Keratinocyte (primary cell): ENCODE measurements around the gene STXBP5L. TPM values are rescaled to one million over a fixed set of nuclear protein-coding genes. Genes with fewer than 3 reads are reported as not detected.

Experiments
- DNase-seq: peaks from one replicate; pipeline ENCODE4 v3.0.0-alpha.2; 2011; ENCODE audit warnings: low read depth, missing footprints, low spot score
- FAIRE-seq: peaks from 2 replicates; lab custom pipeline; 2011; peaks lifted over from hg19 to GRCh38; lab: Jason Lieb, UNC
- H2AFZ ChIP-seq: 2 replicates; pipeline ENCODE4 v1.6.0; 2012; ENCODE audit warnings: low read length, control low read depth, inconsistent platforms; ENCODE audit not compliant: control insufficient read depth
- H3K27ac ChIP-seq: 2 replicates; pipeline ENCODE4 v1.5.1; 2011; ENCODE audit warnings: low read length; ENCODE audit not compliant: control insufficient read depth, insufficient read depth
- H3K27me3 ChIP-seq: 3 replicates; pipeline ENCODE4 v1.6.0; 2011; ENCODE audit warnings: low read length; ENCODE audit not compliant: control insufficient read depth, insufficient read depth; ENCODE audit errors: extremely low read depth
- H3K36me3 ChIP-seq, 2 experiments: 2 replicates in 1 of 2; 3 replicates in 1 of 2; pipeline ENCODE4 v1.5.1; 2011; ENCODE audit warnings: low read length in 2 of 2, mild to moderate bottlenecking in 1 of 2; ENCODE audit not compliant: control insufficient read depth in 2 of 2, insufficient read depth in 2 of 2; ENCODE audit errors: extremely low read depth in 1 of 2
- H3K4me1 ChIP-seq: 3 replicates; pipeline ENCODE4 v1.5.1; 2011; ENCODE audit warnings: low read length; ENCODE audit not compliant: control insufficient read depth, insufficient read depth; ENCODE audit errors: extremely low read depth
- H3K4me2 ChIP-seq: 3 replicates; pipeline ENCODE4 v1.6.0; 2011; ENCODE audit warnings: low read depth, low read length; ENCODE audit not compliant: control insufficient read depth, insufficient read depth; ENCODE audit errors: extremely low read depth
- H3K4me3 ChIP-seq, 3 experiments: fragments of 200-600 bp in 1 of 3; sonication (generic) in 1 of 3; 2 replicates in 2 of 3; 3 replicates in 1 of 3; pipeline ENCODE4 v1.5.1; 2011 to 2016; ENCODE audit warnings: low read length in 3 of 3, mild to moderate bottlenecking in 3 of 3, control low read depth in 2 of 3, inconsistent platforms in 1 of 3, low read depth in 1 of 3, mixed read lengths in 1 of 3, mixed run types in 1 of 3, moderate library complexity in 1 of 3; ENCODE audit not compliant: control insufficient read depth in 2 of 3, insufficient read depth in 2 of 3; ENCODE audit errors: extremely low read depth in 1 of 3
- H3K79me2 ChIP-seq: 2 replicates; pipeline ENCODE4 v1.6.0; 2012; ENCODE audit warnings: low read length; ENCODE audit not compliant: control insufficient read depth, insufficient read depth
- H3K9ac ChIP-seq: 3 replicates; pipeline ENCODE4 v1.6.0; 2011; ENCODE audit warnings: low read length; ENCODE audit not compliant: control insufficient read depth, insufficient read depth; ENCODE audit errors: extremely low read depth
- H3K9me1 ChIP-seq: 3 replicates; pipeline ENCODE4 v1.6.0; 2011; ENCODE audit warnings: low read length; ENCODE audit not compliant: control insufficient read depth, insufficient read depth; ENCODE audit errors: extremely low read depth
- H3K9me3 ChIP-seq: 2 replicates; pipeline ENCODE4 v1.5.1; 2012; ENCODE audit warnings: low read depth, low read length; ENCODE audit not compliant: control insufficient read depth
- H4K20me1 ChIP-seq: 3 replicates; pipeline ENCODE4 v1.6.0; 2011; ENCODE audit warnings: low read length; ENCODE audit not compliant: control insufficient read depth, insufficient read depth; ENCODE audit errors: extremely low read depth
- CTCF ChIP-seq, 3 experiments: IDR thresholded peaks in 1 of 3; conservative IDR thresholded peaks in 1 of 3; optimal IDR thresholded peaks in 1 of 3; 2 replicates in 2 of 3; 3 replicates in 1 of 3; pipeline versions ENCODE3 to v1.5.1; 2011; ENCODE audit warnings: low read length in 3 of 3, mild to moderate bottlenecking in 3 of 3, moderate library complexity in 2 of 3, control low read depth in 1 of 3, inconsistent platforms in 1 of 3; ENCODE audit not compliant: insufficient read depth in 2 of 3; ENCODE audit errors: extremely low read depth in 1 of 3
- EZH2 ChIP-seq: IDR thresholded peaks from one replicate; pipeline ENCODE4 v1.6.1; 2012; ENCODE audit warnings: inconsistent platforms, mild to moderate bottlenecking, low read length, moderate library complexity
- dilution Hi-C: fragments of 300-500 bp; cut with MboI; formaldehyde crosslinking; loops from one replicate; pipeline ENCODE4 v1.7.0; 2020; ENCODE audit warnings: low sequenced_read_pairs; ENCODE audit not compliant: extremely low pct_ligation_motif_present
- polyA plus RNA-seq, 5 experiments: library from polyadenylated mRNA; depleted of rRNA in 3 of 5; stranded (reverse) in 3 of 5; stranded (forward) in 1 of 5; unstranded in 1 of 5; fragments of >200 nt; gene quantifications; 1 replicate in 1 of 5; 2 replicates in 3 of 5; 3 replicates in 1 of 5; pipeline versions ENCODE4 v1.2.1 to v1.2.3, GENCODE V29; 2011 to 2012; ENCODE audit warnings: missing spikeins in 2 of 5, low read depth in 1 of 5, low replicate concordance in 1 of 5

Gene STXBP5L
- polyA plus RNA-seq, 1 donor (not counting 4 experiments of a cell fraction or from before 2014, with no cell fraction given), result not detected

DNA sequence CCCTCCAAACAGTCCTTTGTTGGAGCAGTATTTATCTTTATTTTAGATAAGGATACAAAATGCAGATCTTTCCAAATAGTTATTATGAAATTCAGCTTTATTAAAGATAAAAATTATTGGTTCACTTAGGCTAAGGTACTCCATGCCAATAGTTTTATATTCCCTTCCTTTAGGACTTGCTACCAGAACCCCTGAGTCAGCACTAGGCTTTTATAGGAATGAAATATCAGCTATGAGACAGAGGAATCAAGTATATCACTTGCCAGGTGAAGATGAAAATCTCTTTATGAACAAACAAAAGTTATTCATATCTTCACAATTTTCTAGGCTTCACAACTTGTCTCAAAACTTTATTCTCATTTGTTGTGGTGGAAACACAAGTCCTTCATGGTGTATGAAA lies 416.3 kb downstream of the STXBP5L start:
- no peaks in the 10 kb centered on the region for H3K4me1 ChIP-seq
- TF ChIP-seq CTCF (optimal IDR thresholded peaks at IDR 0.05 in 1 of 3, IDR thresholded peaks at IDR 0.05 in 1 of 3, conservative IDR thresholded peaks at IDR 0.05 in 1 of 3; ENCODE audit: extremely low read depth in 1 of 3, insufficient read depth in 2 of 3, low read length in 3 of 3) (no peak), EZH2 (no peak)
- no peak overlapping the region for H3K27ac ChIP-seq
- H3K4me2 ChIP-seq, result no peak overlapping the region
- H3K9me1 ChIP-seq, result no peaks in the 10 kb centered on the region
- FAIRE-seq, result no peak
- H3K9me3 ChIP-seq, result no peaks in the 10 kb centered on the region
- H2AFZ ChIP-seq, result no peak overlapping the region
- DNase-seq, result no peak
- H3K27me3 ChIP-seq, result no peaks in the 10 kb centered on the region
- H3K9ac ChIP-seq, result no peak overlapping the region
- no peak overlapping the region for H3K4me3 ChIP-seq
- H3K79me2 ChIP-seq, result no peaks in the 10 kb centered on the region
- H3K36me3 ChIP-seq, result no peaks in the 10 kb centered on the region
- dilution Hi-C loops, result no loop called here
- no peaks in the 10 kb centered on the region for H4K20me1 ChIP-seq

- dilution Hi-C loops, result no loop called here
- FAIRE-seq (no peak), DNase-seq (no peak)
- no peak overlapping the region for H3K4me2 ChIP-seq
- TF ChIP-seq CTCF (optimal IDR thresholded peaks at IDR 0.05 in 1 of 3, IDR thresholded peaks at IDR 0.05 in 1 of 3, conservative IDR thresholded peaks at IDR 0.05 in 1 of 3; ENCODE audit: extremely low read depth in 1 of 3, insufficient read depth in 2 of 3, low read length in 3 of 3) (no peak), EZH2 (no peak)
- no peaks in the 10 kb centered on the region for H4K20me1 ChIP-seq
- H3K9me3 ChIP-seq, result no peaks in the 10 kb centered on the region
- no peak overlapping the region for H3K9ac ChIP-seq
- H3K4me1 ChIP-seq, result no peaks in the 10 kb centered on the region
- no peaks in the 10 kb centered on the region for H3K27me3 ChIP-seq
- no peak overlapping the region for H3K27ac ChIP-seq
- no peak overlapping the region for H2AFZ ChIP-seq
- H3K79me2 ChIP-seq, result no peaks in the 10 kb centered on the region
- no peak overlapping the region for H3K4me3 ChIP-seq
- H3K36me3 ChIP-seq, result no peaks in the 10 kb centered on the region
- no peaks in the 10 kb centered on the region for H3K9me1 ChIP-seq
Observed at GRCh38 chr3:121330118-121330517, 422.1 kb downstream of the STXBP5L start.
